HG03097 (cell line): ENCODE measurements around the gene GAS7.

Experiments used
- ATAC-seq: cut with Tn5 transposase; IDR thresholded peaks from one replicate; pipeline ENCODE4 v1.9.1; 2021; ENCODE audit not compliant: unreplicated experiment, low FRiP score

Gene GAS7

DNA sequence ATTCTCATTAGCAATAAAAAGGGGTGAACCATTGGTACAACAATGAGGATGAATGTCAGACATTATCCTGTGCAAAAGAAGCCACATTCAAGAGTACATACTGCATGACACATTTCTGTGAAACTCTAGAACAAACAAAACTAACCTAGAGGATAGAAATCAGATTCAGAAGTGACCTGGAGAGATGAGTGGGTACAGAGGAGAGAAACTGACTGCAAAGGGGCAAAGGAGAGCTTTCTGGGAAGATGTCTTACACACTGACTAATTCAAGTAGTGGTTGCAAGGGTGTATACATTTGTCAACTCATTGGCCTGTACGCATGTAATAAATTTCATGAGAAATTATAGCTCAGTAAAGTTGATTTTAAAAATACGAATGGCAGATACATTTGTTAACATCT lies 115.6 kb downstream of the GAS7 start:
- ATAC-seq = no peak

DNA sequence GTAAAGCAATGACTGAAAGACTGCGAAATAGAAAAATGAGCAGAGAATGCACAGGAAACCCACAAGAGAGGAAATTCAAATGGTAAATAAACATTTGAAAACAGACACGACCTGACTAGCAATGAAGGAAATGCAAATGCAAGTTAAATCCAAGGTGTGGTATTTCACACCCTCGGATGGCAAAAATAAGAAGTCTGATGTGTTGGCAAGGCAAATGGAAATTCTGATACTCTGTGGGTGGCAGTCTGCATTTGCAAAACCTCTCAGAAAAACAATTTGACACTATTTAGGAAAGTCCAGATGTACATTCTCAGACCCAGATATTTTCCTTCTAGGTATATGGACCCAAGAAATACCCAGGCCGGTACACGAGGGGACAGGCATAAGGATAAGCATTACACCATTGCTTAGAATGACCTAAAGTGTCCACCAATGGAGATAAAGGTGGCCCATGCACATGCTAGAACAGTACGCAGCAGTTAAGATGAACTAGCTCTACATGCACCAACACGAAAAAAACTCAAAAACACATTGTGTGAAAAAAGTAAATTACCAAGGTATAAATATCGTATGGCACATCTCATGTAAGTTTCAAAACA lies 116.7 kb downstream of the GAS7 start:
- ATAC-seq = no peak

GRCh38 chr17:10077561-10078299 lies 120.7 kb downstream of the GAS7 start:
- ATAC-seq = no peak

- ATAC-seq = no peak
Observed at GRCh38 chr17:10075919-10076318, 122.5 kb downstream of the GAS7 start.

GRCh38 chr17:10073941-10074340 lies 124.5 kb downstream of the GAS7 start:
- no peak for ATAC-seq

DNA sequence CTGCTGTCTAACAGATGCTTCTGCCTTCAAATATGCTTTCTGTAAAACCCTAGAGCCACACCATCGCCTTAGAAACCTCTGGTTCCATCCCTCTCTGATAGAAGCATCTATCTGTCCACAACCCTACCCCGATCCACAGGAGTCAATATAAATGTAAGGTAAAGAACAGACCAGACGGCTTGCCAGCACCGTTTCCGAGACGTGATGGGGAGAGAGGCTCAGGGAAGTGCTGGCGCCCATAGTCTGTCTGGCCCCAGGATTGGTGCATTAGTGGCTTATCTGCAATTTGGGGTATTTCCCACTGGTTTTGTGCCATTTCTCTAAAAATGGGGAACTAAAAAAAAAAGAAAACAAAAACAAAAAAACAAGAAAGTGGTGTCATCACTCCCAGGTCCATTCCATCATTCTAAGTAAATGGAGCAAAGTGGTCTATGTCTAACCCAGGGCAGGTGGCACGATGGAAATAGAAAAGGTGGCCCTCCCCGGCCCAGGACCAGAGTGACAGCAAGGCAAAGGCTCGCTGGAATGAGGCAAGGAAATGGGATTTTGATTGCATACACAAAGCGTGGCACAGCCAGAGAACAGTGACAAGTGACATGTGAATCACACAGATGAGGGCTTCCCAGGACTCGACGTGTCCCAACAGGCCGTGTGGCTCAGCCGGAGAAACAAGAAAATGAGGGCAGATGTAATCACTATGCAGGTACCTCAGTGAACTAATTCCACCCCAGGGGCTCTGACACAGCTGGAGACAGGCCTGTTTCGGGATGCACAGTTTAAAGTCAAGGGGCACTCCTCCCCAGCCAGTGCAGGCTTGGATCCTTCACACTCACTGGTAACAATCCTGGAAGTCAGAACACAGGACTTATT lies 125.6 kb downstream of the GAS7 start:
- ATAC-seq = no peak

GRCh38 chr17:10072086-10072485 lies 126.3 kb downstream of the GAS7 start:
- ATAC-seq = no peak

GRCh38 chr17:10071141-10071540 lies 127.3 kb downstream of the GAS7 start:
- ATAC-seq = no peak

DNA sequence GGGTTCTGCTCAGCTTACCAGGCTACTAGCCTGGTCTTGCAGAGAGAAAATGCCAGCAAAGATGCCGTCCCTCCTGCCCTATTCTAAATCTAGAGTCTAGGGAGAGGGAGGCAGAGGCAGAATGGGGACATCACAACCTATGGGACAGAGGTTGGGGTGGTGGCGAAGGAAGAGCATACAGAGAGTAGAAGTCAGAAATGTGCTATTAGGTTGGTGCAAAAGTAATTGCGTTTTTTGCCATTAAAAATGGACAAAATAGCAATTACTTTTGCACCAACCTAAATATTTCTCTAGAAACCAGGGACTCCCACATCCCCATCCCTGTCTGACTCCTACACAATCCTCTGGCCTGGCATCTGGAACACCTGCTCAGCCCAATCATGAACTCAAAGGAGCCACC lies 127.7 kb downstream of the GAS7 start:
- ATAC-seq = no peak

GRCh38 chr17:10069301-10069700 lies 129.1 kb downstream of the GAS7 start:
- ATAC-seq = no peak

GRCh38 chr17:10067446-10068143 lies 130.8 kb downstream of the GAS7 start:
- ATAC-seq = no peak

GRCh38 chr17:10064536-10064935 lies 133.9 kb downstream of the GAS7 start:
- ATAC-seq = no peak

GRCh38 chr17:10063730-10064241 lies 134.6 kb downstream of the GAS7 start:
- no peak for ATAC-seq

GRCh38 chr17:10062691-10063385 lies 135.6 kb downstream of the GAS7 start:
- ATAC-seq = peak; percentile 31

DNA sequence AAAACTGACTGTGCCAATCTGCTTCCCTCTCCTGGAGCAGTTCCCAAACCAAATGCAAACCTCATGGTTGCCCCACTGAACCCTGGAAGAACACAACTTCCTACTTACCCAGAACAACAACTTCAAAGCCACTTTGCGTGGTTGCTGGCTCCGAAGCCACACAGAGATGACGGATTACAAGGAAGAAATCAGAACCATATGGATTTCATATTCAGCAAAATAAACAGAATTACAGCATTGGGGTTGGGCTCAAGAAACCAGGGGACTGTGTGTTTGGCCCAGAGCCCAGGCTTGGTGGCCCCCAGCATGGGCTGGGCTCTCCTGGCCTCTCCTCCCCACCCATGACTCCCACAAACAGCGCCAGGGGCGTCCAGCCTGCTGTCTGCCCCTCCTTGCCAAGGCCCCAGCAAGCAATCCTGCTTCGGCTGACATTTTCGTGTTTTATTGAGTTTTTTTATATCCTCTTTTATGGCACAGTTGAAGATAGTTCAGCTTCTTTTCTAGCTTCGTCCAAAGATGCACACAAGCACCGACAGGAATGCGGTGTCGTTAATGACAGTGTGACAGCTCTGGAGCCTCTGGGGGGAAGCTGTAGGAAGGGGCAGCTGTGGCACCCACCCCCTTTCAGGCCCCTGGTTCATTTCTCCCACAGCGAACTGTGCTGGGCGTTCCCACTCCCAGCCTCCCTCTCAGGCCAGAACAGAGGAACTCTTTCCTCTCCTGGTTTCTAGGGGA lies 137.1 kb downstream of the GAS7 start:
- no peak for ATAC-seq

- ATAC-seq = no peak
Observed at GRCh38 chr17:10060526-10060925, 137.9 kb downstream of the GAS7 start.

- ATAC-seq = peak; percentile 68
Observed at GRCh38 chr17:10059684-10060211, 138.7 kb downstream of the GAS7 start.

- no peak for ATAC-seq
Observed at GRCh38 chr17:10058921-10059683, 139.3 kb downstream of the GAS7 start.
